ENCODE measurements around the gene CCDC92.
A peak's percentile ranks its signal among the peaks of the same experiment; 100 is the strongest.
"Not testable (repeated sequence)": the region's sequence is repeated elsewhere in the genome, so short reads cannot be mapped to it uniquely, and the experiment has no call there.

The CCDC92 gene

GRCh38 chr12:123916729-123917128 lies 55.9 kb downstream of the CCDC92 start:
- H3K27ac ChIP-seq: no peak overlapping the region
- TF ChIP-seq, protein P1, sequence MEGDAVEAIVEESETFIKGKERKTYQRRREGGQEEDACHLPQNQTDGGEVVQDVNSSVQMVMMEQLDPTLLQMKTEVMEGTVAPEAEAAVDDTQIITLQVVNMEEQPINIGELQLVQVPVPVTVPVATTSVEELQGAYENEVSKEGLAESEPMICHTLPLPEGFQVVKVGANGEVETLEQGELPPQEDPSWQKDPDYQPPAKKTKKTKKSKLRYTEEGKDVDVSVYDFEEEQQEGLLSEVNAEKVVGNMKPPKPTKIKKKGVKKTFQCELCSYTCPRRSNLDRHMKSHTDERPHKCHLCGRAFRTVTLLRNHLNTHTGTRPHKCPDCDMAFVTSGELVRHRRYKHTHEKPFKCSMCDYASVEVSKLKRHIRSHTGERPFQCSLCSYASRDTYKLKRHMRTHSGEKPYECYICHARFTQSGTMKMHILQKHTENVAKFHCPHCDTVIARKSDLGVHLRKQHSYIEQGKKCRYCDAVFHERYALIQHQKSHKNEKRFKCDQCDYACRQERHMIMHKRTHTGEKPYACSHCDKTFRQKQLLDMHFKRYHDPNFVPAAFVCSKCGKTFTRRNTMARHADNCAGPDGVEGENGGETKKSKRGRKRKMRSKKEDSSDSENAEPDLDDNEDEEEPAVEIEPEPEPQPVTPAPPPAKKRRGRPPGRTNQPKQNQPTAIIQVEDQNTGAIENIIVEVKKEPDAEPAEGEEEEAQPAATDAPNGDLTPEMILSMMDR (conservative IDR thresholded peaks at IDR 0.05): no peak

DNA sequence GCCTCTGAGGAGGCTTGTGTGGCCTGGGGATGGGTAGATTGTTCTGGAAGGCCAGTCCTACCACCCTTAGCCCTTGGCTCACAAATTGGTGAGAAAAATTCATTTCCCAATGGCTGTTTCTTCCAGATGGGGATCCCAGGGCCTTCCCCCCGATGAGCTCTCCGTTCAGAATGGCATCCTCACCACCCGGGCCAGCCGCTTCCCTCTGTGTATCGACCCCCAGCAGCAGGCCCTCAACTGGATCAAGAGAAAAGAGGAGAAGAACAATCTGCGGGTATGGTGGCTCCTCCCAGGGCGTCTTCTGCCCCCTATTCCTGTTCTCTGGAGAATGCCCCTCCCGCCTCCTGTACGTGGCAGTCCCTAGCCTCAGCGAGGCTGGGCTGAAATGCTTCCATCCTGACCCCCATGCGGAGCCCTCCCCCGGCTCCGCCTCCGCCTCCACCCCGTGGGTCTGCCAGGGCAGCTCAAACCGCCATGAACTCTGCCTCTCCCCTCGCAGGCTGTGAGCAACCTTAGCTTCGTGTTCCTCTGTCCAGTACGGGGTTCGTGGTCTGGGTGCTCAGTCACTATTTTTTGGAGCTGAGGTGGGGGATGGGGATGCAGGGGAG lies 57.8 kb downstream of the CCDC92 start:
- TF ChIP-seq, protein P1 (conservative IDR thresholded peaks at IDR 0.05): no peak

DNA sequence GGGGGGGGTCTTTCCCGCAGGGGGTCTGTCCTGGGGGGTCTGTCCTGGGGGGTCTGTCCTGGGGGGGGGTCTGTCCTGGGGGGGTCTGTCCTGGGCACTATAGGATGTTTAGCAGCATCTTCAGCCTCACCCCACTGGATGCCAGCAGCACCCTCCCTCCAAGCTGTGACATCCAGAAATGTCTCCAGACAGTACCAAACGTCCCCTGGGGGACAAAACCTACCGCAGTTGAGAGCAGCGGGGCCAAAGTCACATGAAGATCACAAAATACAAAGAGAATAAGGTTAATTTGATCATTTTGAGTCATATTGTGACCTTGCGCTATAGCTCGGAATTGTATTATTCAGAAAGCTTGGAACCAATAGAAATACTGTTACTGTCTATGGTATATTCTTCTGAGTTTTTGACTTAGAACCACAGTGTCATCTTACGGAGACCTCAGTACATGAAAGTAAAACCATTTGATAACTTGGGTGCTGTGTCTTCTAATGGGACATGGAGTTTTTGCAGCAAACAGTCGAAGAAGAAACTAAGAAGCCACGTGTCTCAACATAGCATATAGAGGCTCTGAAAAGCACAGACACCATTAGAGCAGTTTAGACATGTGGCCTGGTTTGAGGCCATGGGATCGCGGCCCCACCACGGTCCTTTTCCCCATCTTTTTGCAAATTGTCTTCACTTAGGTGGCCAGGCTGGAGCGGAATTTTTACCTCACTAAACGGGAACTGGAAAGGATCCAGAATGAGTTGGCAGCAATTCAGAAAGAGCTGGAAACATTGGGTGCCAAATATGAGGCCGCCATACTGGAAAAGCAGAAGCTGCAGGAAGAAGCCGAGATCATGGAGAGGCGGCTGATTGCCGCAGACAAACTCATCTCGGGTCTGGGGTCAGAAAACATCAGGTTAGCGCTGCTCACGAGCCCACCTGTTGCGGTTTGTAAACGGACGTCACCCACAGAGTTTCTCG lies 59.9 kb downstream of the CCDC92 start:
- H3K27ac ChIP-seq: peak overlapping the region; percentile 16; the same call in 1 of the 2 replicates
- TF ChIP-seq, protein P1 (conservative IDR thresholded peaks at IDR 0.05): no peak

More for the DNA sequence above, 57.8 kb downstream of the CCDC92 start:
- H3K27ac ChIP-seq: no peak overlapping the region

GRCh38 chr12:123911672-123912409 lies 60.8 kb downstream of the CCDC92 start:
- H3K27ac ChIP-seq: not testable (repeated sequence)

GRCh38 chr12:123910761-123911193 lies 61.9 kb downstream of the CCDC92 start:
- TF ChIP-seq, protein P1 (conservative IDR thresholded peaks at IDR 0.05): no peak
- H3K27ac ChIP-seq: no peak overlapping the region

DNA sequence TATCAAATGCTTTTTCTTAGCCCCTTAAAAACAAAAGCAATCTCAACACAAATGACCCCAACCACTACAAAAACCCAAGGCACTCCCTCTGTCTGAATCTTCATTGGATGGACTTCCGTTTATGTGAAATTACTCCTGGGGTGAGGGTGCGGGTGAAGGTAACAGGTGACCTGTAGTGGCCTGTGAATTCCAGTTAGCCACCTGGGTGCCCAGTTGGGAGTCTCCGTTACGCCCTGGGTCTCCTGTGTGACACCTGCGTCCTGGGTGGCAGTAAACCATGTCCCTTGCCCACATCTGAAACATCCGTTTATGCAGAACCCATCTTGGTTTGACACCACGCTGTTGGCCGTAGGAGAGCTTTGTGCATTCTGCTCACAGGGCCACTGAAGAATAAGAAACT lies 62.6 kb downstream of the CCDC92 start:
- TF ChIP-seq, protein P1 (conservative IDR thresholded peaks at IDR 0.05): no peak
- no peak overlapping the region for H3K27ac ChIP-seq

- TF ChIP-seq, protein P1 (conservative IDR thresholded peaks at IDR 0.05): no peak
- no peak overlapping the region for H3K27ac ChIP-seq
Observed at GRCh38 chr12:123908884-123909725, 63.5 kb downstream of the CCDC92 start.
